ENCODE data around the gene PGBD2. TPM values are rescaled to one million over a fixed set of nuclear protein-coding genes. Genes with fewer than 3 reads are reported as not detected.

Gene PGBD2
- total and polyA plus RNA-seq, 2 of the 13 experiments (the other 11 are each of a cell fraction or from before 2014, with no cell fraction given): 6.0 to 7.4 TPM

DNA sequence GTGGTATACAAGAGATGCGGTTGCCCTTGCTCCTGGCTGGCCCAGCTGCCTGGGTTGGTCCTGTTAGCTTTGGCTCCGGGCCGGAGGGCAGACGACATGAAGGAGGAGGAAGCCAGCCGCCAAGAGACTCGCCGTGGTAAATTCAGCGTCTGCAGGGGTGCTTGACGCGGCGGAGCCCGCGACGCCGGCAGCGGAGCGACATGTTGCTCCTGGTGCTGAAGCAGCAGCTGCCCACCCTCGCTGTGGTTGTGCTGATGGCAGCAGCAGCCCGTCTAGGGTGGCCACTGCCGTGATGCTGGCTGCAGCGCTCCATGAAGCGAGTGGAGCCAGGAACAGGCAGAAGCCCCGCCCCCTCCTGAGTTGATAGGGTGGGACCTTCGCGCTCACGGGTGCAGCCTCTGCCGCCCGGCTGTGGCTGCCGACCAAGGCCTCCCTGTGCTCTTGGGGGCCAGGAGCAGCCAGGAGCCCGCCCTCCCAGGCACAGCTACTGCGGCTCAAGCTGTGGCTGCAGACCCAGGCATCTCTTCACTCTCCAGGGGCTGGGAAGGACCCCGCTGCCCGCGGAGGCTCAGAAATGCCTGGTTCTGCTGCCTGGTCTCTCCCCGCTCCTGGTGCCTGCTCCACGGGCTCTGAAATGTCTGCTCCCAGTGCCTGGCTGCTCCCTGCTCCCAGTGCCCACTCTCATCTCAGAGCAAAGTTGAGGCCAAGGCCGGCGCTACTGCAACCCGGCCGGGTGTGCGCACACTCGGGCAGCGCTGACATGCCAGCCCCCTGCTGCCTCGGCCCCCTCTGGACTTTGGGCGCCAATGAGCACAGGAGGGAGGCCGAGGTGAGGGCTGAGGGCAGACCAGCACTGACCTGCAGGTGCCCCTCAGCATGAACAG is 42.8 kb upstream of the PGBD2 start (continued):
- TF ChIP-seq, protein P1, sequence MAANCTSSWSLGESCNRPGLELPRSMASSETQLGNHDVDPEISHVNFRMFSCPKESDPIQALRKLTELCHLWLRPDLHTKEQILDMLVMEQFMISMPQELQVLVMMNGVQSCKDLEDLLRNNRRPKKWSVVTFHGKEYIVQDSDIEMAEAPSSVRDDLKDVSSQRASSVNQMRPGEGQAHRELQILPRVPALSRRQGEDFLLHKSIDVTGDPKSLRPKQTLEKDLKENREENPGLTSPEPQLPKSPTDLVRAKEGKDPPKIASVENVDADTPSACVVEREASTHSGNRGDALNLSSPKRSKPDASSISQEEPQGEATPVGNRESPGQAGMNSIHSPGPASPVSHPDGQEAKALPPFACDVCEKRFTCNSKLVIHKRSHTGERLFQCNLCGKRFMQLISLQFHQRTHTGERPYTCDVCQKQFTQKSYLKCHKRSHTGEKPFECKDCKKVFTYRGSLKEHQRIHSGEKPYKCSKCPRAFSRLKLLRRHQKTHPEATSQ (CRISPR knock-in tag; IDR thresholded peaks at IDR 0.05; ENCODE audit: borderline replicate concordance): no peak
- TF ChIP-seq, protein P2, sequence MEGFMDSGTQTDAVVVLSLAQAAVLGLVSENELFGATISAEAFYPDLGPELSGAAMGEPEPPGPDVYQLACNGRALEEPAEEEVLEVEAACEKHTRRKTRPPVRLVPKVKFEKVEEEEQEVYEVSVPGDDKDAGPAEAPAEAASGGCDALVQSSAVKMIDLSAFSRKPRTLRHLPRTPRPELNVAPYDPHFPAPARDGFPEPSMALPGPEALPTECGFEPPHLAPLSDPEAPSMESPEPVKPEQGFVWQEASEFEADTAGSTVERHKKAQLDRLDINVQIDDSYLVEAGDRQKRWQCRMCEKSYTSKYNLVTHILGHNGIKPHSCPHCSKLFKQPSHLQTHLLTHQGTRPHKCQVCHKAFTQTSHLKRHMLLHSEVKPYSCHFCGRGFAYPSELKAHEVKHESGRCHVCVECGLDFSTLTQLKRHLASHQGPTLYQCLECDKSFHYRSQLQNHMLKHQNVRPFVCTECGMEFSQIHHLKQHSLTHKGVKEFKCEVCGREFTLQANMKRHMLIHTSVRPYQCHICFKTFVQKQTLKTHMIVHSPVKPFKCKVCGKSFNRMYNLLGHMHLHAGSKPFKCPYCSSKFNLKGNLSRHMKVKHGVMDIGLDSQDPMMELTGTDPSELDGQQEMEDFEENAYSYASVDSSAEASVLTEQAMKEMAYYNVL (CRISPR knock-in tag; IDR thresholded peaks at IDR 0.05; ENCODE audit: borderline replicate concordance): no peak
- TF ChIP-seq ZFY (CRISPR knock-in tag; IDR thresholded peaks at IDR 0.05): peak; percentile 83
- TF ChIP-seq DNMT3B (CRISPR knock-in tag; conservative IDR thresholded peaks at IDR 0.05): no peak
- no peak for TF ChIP-seq EHMT2 (IDR thresholded peaks at IDR 0.05; ENCODE audit: borderline replicate concordance, low read depth, low read length)
- 0 out of 2 replicates have a peak, but pooled peaks have one; percentile 31 for TF ChIP-seq ZC3H13 (CRISPR knock-in tag; IDR thresholded peaks at IDR 0.05)
- no peak for TF ChIP-seq KLF15 (CRISPR knock-in tag; IDR thresholded peaks at IDR 0.05; ENCODE audit: borderline replicate concordance)
- TF ChIP-seq, protein P3, sequence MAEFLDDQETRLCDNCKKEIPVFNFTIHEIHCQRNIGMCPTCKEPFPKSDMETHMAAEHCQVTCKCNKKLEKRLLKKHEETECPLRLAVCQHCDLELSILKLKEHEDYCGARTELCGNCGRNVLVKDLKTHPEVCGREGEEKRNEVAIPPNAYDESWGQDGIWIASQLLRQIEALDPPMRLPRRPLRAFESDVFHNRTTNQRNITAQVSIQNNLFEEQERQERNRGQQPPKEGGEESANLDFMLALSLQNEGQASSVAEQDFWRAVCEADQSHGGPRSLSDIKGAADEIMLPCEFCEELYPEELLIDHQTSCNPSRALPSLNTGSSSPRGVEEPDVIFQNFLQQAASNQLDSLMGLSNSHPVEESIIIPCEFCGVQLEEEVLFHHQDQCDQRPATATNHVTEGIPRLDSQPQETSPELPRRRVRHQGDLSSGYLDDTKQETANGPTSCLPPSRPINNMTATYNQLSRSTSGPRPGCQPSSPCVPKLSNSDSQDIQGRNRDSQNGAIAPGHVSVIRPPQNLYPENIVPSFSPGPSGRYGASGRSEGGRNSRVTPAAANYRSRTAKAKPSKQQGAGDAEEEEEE (CRISPR knock-in tag; IDR thresholded peaks at IDR 0.05; ENCODE audit: borderline replicate concordance): 0 out of 2 replicates have a peak, but pooled peaks have one; percentile 69
- TF ChIP-seq, protein P4, sequence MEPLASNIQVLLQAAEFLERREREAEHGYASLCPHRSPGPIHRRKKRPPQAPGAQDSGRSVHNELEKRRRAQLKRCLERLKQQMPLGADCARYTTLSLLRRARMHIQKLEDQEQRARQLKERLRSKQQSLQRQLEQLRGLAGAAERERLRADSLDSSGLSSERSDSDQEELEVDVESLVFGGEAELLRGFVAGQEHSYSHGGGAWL (CRISPR knock-in tag; IDR thresholded peaks at IDR 0.05): no peak
- TF ChIP-seq KLF9 (CRISPR knock-in tag; IDR thresholded peaks at IDR 0.05; ENCODE audit: low read depth): peak; percentile 46; the same call in 1 of the 2 replicates
- TF ChIP-seq, protein P5, sequence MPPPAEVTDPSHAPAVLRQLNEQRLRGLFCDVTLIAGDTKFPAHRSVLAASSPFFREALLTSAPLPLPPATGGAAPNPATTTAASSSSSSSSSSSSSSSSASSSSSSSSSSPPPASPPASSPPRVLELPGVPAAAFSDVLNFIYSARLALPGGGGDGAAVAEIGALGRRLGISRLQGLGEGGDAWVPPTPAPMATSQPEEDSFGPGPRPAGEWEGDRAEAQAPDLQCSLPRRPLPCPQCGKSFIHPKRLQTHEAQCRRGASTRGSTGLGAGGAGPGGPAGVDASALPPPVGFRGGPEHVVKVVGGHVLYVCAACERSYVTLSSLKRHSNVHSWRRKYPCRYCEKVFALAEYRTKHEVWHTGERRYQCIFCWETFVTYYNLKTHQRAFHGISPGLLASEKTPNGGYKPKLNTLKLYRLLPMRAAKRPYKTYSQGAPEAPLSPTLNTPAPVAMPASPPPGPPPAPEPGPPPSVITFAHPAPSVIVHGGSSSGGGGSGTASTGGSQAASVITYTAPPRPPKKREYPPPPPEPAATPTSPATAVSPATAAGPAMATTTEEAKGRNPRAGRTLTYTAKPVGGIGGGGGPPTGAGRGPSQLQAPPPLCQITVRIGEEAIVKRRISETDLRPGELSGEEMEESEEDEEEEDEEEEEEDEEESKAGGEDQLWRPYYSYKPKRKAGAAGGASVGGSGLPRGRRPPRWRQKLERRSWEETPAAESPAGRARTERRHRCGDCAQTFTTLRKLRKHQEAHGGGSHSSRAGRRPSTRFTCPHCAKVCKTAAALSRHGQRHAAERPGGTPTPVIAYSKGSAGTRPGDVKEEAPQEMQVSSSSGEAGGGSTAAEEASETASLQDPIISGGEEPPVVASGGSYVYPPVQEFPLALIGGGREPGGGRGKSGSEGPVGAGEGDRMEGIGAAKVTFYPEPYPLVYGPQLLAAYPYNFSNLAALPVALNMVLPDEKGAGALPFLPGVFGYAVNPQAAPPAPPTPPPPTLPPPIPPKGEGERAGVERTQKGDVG (CRISPR knock-in tag; IDR thresholded peaks at IDR 0.05; ENCODE audit: borderline replicate concordance): no peak
- 0 out of 2 replicates have a peak, but pooled peaks have one; percentile 49 for TF ChIP-seq ZNF441 (CRISPR knock-in tag; IDR thresholded peaks at IDR 0.05; ENCODE audit: borderline replicate concordance)

Data from HepG2 (cell line).